Smooth muscle cell (in vitro differentiated cells): Measurements from ENCODE around the gene ADCYAP1R1. TPM values are rescaled to one million over a fixed set of nuclear protein-coding genes. Genes with fewer than 3 reads are reported as not detected.

ENCODE experiments used
- DNase-seq: peaks from one replicate; lab custom pipeline; 2025; ENCODE audit not compliant: unreplicated experiment; lab: John Stamatoyannopoulos, UW
- H2AFZ ChIP-seq: fragments of 200-600 bp; sonication (generic); 2 replicates; pipeline ENCODE4 v1.6.0; 2016; ENCODE audit warnings: antibody characterized with exemption, low read depth, mild to moderate bottlenecking
- H3F3A ChIP-seq: fragments of 200-600 bp; sonication (generic); 2 replicates; pipeline ENCODE4 v1.6.0; 2017; ENCODE audit warnings: antibody characterized with exemption, low read depth
- H3K27ac ChIP-seq: fragments of 200-600 bp; sonication (generic); 2 replicates; pipeline ENCODE4 v1.5.1; 2016; ENCODE audit warnings: low read depth, mild to moderate bottlenecking
- H3K27me3 ChIP-seq: fragments of 200-600 bp; sonication (generic); 2 replicates; pipeline ENCODE4 v1.6.1; 2016; ENCODE audit warnings: low read depth, mild to moderate bottlenecking
- H3K36me3 ChIP-seq: fragments of 200-600 bp; sonication (generic); 2 replicates; pipeline ENCODE4 v1.5.1; 2016; ENCODE audit warnings: low read depth
- H3K4me1 ChIP-seq: fragments of 200-600 bp; sonication (generic); 2 replicates; pipeline ENCODE4 v1.5.1; 2016; ENCODE audit warnings: low read depth
- H3K4me2 ChIP-seq: fragments of 200-600 bp; sonication (generic); 2 replicates; pipeline ENCODE4 v1.6.0; 2016; ENCODE audit warnings: mild to moderate bottlenecking
- H3K4me3 ChIP-seq: fragments of 200-600 bp; sonication (generic); 2 replicates; pipeline ENCODE4 v1.5.1; 2016; ENCODE audit warnings: mild to moderate bottlenecking
- H3K79me2 ChIP-seq: fragments of 200-600 bp; sonication (generic); 2 replicates; pipeline ENCODE4 v1.6.0; 2016; ENCODE audit warnings: low read depth, mild to moderate bottlenecking
- H3K9ac ChIP-seq: fragments of 200-600 bp; sonication (generic); 2 replicates; pipeline ENCODE4 v1.6.0; 2016; ENCODE audit warnings: low read depth
- H3K9me3 ChIP-seq: fragments of 200-600 bp; sonication (generic); replicated peaks from 2 replicates; pipeline ENCODE4 v1.5.1; 2016; ENCODE audit warnings: low read depth
- H4K20me1 ChIP-seq: fragments of 200-600 bp; sonication (generic); 2 replicates; pipeline ENCODE4 v1.6.0; 2016; ENCODE audit warnings: low read depth
- CTCF ChIP-seq: fragments of 200-600 bp; sonication (generic); IDR thresholded peaks from 2 replicates; pipeline ENCODE4 v1.5.1; 2017; ENCODE audit warnings: borderline replicate concordance, mild to moderate bottlenecking, antibody characterized with exemption; ENCODE audit not compliant: insufficient read depth, poor library complexity, severe bottlenecking
- WGBS: methylation state at CpG from one replicate; pipeline ENCODE4 v1.1.7; 2016; ENCODE audit warnings: low lambda C conversion rate; 5-methylcytosine and 5-hydroxymethylcytosine counted together
- polyA plus RNA-seq: library from polyadenylated mRNA; unstranded; fragments of >200 nt; fragmentation: Nextera tagmentation; extraction: Ambion mirVana; gene quantifications from 2 replicates; pipeline ENCODE4 v1.2.1, GENCODE V29; 2016
- total RNA-seq: library from RNA; depleted of rRNA; stranded (reverse); fragments of >200 nt; gene quantifications from 2 replicates; pipeline ENCODE4 v1.2.3, GENCODE V29; 2014

Gene ADCYAP1R1
- total and polyA plus RNA-seq, 2 experiments from 2014 or later, result not detected

GRCh38 chr7:31058122-31058521 is 6.0 kb downstream of the ADCYAP1R1 start:
- Histone ChIP-seq H3K9ac (no peak overlapping the region), H3K27me3 (peaks cover 24% of the 10 kb centered on the region), H3K4me2 (no peak overlapping the region), H3K27ac (no peak overlapping the region), H3K79me2 (no peaks in the 10 kb centered on the region), H4K20me1 (no peaks in the 10 kb centered on the region), H3K36me3 (no peaks in the 10 kb centered on the region), H3K4me3 (no peak overlapping the region), H2AFZ (no peak overlapping the region), H3K4me1 (peaks cover 2% of the 10 kb centered on the region), H3K9me3 (no peaks in the 10 kb centered on the region), H3F3A (no peaks in the 10 kb centered on the region)
- DNase-seq, result no peak
- 53% methylated on average over 7 of the region's 7 CpGs for WGBS
- TF ChIP-seq CTCF, result no peak

- WGBS, result 92% methylated on average over 3 of the region's 3 CpGs
- Histone ChIP-seq H3K4me2 (no peak overlapping the region), H3F3A (no peaks in the 10 kb centered on the region), H3K4me3 (no peak overlapping the region), H3K9ac (no peak overlapping the region), H3K27ac (no peak overlapping the region), H2AFZ (no peak overlapping the region), H4K20me1 (no peaks in the 10 kb centered on the region), H3K27me3 (peaks cover 19% of the 10 kb centered on the region), H3K36me3 (no peaks in the 10 kb centered on the region), H3K9me3 (no peaks in the 10 kb centered on the region), H3K4me1 (no peaks in the 10 kb centered on the region), H3K79me2 (no peaks in the 10 kb centered on the region)
- no peak for TF ChIP-seq CTCF
- no peak for DNase-seq
Measured at GRCh38 chr7:31058688-31059087, 6.6 kb downstream of the ADCYAP1R1 start.

GRCh38 chr7:31059551-31059950 is 7.4 kb downstream of the ADCYAP1R1 start:
- WGBS, result 76% methylated on average over 7 of the region's 8 CpGs
- no peak for DNase-seq
- no peak for TF ChIP-seq CTCF
- Histone ChIP-seq H3K27ac (no peak overlapping the region), H3K4me2 (no peak overlapping the region), H3K9me3 (no peaks in the 10 kb centered on the region), H3K27me3 (peaks cover 15% of the 10 kb centered on the region), H3K9ac (no peak overlapping the region), H3K4me1 (no peaks in the 10 kb centered on the region), H3K36me3 (no peaks in the 10 kb centered on the region), H3K79me2 (no peaks in the 10 kb centered on the region), H2AFZ (no peak overlapping the region), H3K4me3 (no peak overlapping the region), H4K20me1 (no peaks in the 10 kb centered on the region), H3F3A (no peaks in the 10 kb centered on the region)

GRCh38 chr7:31061185-31061584 is 9.1 kb downstream of the ADCYAP1R1 start:
- Histone ChIP-seq H3K4me1 (no peaks in the 10 kb centered on the region), H3K9ac (no peak overlapping the region), H3K79me2 (no peaks in the 10 kb centered on the region), H3K4me2 (no peak overlapping the region), H3K9me3 (no peaks in the 10 kb centered on the region), H3F3A (no peaks in the 10 kb centered on the region), H3K4me3 (no peak overlapping the region), H3K27ac (no peak overlapping the region), H3K27me3 (peaks cover 8% of the 10 kb centered on the region), H4K20me1 (no peaks in the 10 kb centered on the region), H3K36me3 (no peaks in the 10 kb centered on the region), H2AFZ (no peak overlapping the region)
- no peak for DNase-seq
- TF ChIP-seq CTCF, result no peak
- 53% methylated on average over 5 of the region's 5 CpGs for WGBS
